WERI-Rb-1 (cell line): ENCODE results near the gene AFF4.

Experiments used
- DNase-seq: peaks from one replicate; pipeline ENCODE4 v3.0.0-alpha.2; 2020
- H3K27ac ChIP-seq: fragments of 250-450 bp; sonication (Bioruptor Pico); 2 replicates; pipeline ENCODE4 v1.5.1; 2020; ENCODE audit warnings: mild to moderate bottlenecking, moderate library complexity
- H3K27me3 ChIP-seq: fragments of 250-450 bp; sonication (Bioruptor Pico); 2 replicates; pipeline ENCODE4 v1.5.1; 2021; ENCODE audit warnings: mild to moderate bottlenecking, low read depth, moderate library complexity; ENCODE audit not compliant: insufficient read depth, severe bottlenecking
- H3K36me3 ChIP-seq: fragments of 250-450 bp; sonication (Bioruptor Pico); 2 replicates; pipeline ENCODE4 v1.5.1; 2020; ENCODE audit warnings: mild to moderate bottlenecking, moderate library complexity
- H3K4me3 ChIP-seq: 2 replicates; pipeline ENCODE4 v1.5.1; 2011; ENCODE audit warnings: low read depth, mild to moderate bottlenecking, control low read depth, low read length
- H3K9me3 ChIP-seq: fragments of 250-450 bp; sonication (Bioruptor Pico); 2 replicates; pipeline ENCODE4 v1.5.1; 2021; ENCODE audit warnings: mild to moderate bottlenecking, moderate library complexity; ENCODE audit not compliant: severe bottlenecking
- CTCF ChIP-seq: IDR thresholded peaks from 2 replicates; pipeline ENCODE4 v1.5.1; 2011; ENCODE audit warnings: low read depth, mild to moderate bottlenecking, control low read depth, inconsistent platforms, low read length

Gene AFF4

DNA sequence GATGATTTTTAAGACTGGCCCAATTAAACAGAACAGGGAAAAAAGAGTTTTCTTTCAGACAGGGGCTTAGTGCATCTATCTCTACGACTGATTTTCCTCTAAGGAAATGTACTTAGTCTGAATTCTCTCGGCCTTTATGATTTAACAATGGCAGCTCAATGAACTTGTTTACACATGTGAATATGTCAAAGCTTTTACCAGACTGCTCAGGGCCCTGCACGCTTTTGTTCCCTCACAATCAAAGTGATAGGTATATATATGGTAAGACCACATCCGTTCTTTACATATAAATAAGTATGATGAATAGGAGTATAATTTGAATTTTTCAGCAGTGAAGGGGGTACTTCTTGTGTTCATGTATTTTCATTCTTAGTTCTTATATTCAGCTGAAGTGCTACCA, 62.4 kb downstream of the AFF4 start:
- no peaks in the 10 kb centered on the region for H3K27me3 ChIP-seq
- H3K36me3 ChIP-seq = peaks cover 45% of the 10 kb centered on the region
- DNase-seq = no peak
- no peak overlapping the region for H3K4me3 ChIP-seq
- H3K27ac ChIP-seq = no peak overlapping the region
- TF ChIP-seq CTCF = no peak
- no peaks in the 10 kb centered on the region for H3K9me3 ChIP-seq

DNA sequence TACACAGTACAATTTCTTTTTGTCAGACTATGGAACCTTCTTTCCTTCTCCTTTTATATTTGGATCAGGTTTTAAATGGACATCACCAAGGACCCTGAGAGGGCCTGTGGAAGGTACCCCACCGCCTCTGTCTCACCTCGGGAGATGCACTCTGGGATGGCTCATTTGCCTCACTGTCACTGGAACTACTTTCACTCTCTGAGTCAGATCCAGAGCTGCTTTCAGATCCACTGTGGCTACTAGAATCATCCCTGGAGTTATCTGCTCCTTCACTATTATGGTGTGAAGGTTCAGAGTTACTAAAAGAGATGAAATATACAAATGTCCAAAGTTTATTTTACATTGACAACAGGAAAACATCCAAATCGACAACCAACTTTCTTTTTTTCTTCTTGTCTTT, 65.3 kb downstream of the AFF4 start:
- Histone ChIP-seq H3K4me3 (no peak overlapping the region), H3K27ac (no peak overlapping the region), H3K36me3 (peaks cover 71% of the 10 kb centered on the region), H3K27me3 (no peaks in the 10 kb centered on the region), H3K9me3 (no peaks in the 10 kb centered on the region)
- DNase-seq = no peak
- TF ChIP-seq CTCF = no peak

DNA sequence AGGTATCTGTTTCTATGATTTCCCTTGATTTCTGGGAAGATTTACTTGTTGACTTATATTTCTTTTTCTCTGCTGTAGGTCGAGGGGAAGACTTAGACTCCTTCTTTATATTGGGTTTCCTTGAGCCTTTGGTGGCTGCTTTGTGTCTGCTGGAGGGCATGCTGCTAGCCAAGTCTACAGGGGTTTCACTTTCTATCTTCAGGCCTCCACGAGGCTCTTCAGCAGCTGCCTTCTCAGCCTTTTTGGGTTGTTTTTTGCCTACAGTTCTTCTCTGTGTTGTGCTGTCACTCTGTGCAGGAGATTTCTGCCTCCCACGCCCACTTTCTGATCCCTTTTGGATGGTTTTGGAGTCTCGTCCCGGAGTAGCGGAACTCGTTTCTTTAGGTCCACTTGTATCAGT, 66.7 kb downstream of the AFF4 start:
- no peak overlapping the region for H3K27ac ChIP-seq

GRCh38 chr5:132895719-132896305, 67.6 kb downstream of the AFF4 start:
- no peak for TF ChIP-seq CTCF
- no peak for DNase-seq
- peaks cover 79% of the 10 kb centered on the region for H3K36me3 ChIP-seq

More for the DNA sequence above, 66.7 kb downstream of the AFF4 start:
- Histone ChIP-seq H3K4me3 (no peak overlapping the region), H3K36me3 (peaks cover 73% of the 10 kb centered on the region), H3K9me3 (no peaks in the 10 kb centered on the region), H3K27me3 (no peaks in the 10 kb centered on the region)
- TF ChIP-seq CTCF = no peak
- no peak for DNase-seq

GRCh38 chr5:132890817-132891216, 72.6 kb downstream of the AFF4 start:
- H3K27me3 ChIP-seq = no peaks in the 10 kb centered on the region
- no peak for DNase-seq
- H3K27ac ChIP-seq = no peak overlapping the region
- H3K9me3 ChIP-seq = no peaks in the 10 kb centered on the region
- no peak overlapping the region for H3K4me3 ChIP-seq
- TF ChIP-seq CTCF = no peak
- H3K36me3 ChIP-seq = peaks cover 93% of the 10 kb centered on the region

More at GRCh38 chr5:132895719-132896305, 67.6 kb downstream of the AFF4 start:
- no peak overlapping the region for H3K4me3 ChIP-seq
- H3K9me3 ChIP-seq = no peaks in the 10 kb centered on the region
- no peak overlapping the region for H3K27ac ChIP-seq
- no peaks in the 10 kb centered on the region for H3K27me3 ChIP-seq

GRCh38 chr5:132889501-132889900, 73.9 kb downstream of the AFF4 start:
- H3K9me3 ChIP-seq = no peaks in the 10 kb centered on the region
- DNase-seq = no peak
- H3K36me3 ChIP-seq = peaks cover 87% of the 10 kb centered on the region
- TF ChIP-seq CTCF = no peak
- H3K4me3 ChIP-seq = no peak overlapping the region
- no peak overlapping the region for H3K27ac ChIP-seq
- H3K27me3 ChIP-seq = no peaks in the 10 kb centered on the region
